MCF 10A (cell line): ENCODE results near the gene GRAMD4. TPM values are rescaled to one million over a fixed set of nuclear protein-coding genes. Genes with fewer than 3 reads are reported as not detected.

Experiments
- BruUV-seq: library from RNA; stranded (reverse); fragments of 400-500 nt; replicated peaks from 2 replicates; lab custom pipeline; 2021; lab: Mats Ljungman, UMichigan
- CTCF ChIA-PET: fragments of 300-600 bp; sonication (Branson Sonifier 250); formaldehyde crosslinking; extraction: SDS; loops from one replicate; lab custom pipeline; 2021; ENCODE audit warnings: antibody characterized with exemption, inconsistent platforms; lab: Yijun Ruan, JAX
- POLR2A ChIA-PET: fragments of 300-600, 350-650 bp; sonication (Branson Sonifier 250); formaldehyde crosslinking; extraction: SDS; loops from one replicate; lab custom pipeline; 2020; ENCODE audit warnings: antibody characterized with exemption, inconsistent platforms; lab: Yijun Ruan, JAX
- DNase-seq: peaks from one replicate; pipeline ENCODE4 v3.0.0-alpha.2; 2018; ENCODE audit not compliant: unreplicated experiment
- H3K27ac Mint-ChIP-seq: one replicate; pipeline ENCODE4 v1.8.0; 2022; ENCODE audit warnings: mild to moderate bottlenecking, low read depth, mixed read lengths; ENCODE audit not compliant: unreplicated experiment
- H3K27me3 Mint-ChIP-seq: one replicate; pipeline ENCODE4 v1.8.0; 2022; ENCODE audit warnings: mixed read lengths; ENCODE audit not compliant: insufficient read depth, unreplicated experiment
- H3K36me3 Mint-ChIP-seq: one replicate; pipeline ENCODE4 v1.8.0; 2022; ENCODE audit warnings: mild to moderate bottlenecking, moderate library complexity, mixed read lengths; ENCODE audit not compliant: insufficient read depth, unreplicated experiment
- H3K4me1 Mint-ChIP-seq: one replicate; pipeline ENCODE4 v1.8.0; 2022; ENCODE audit warnings: mixed read lengths; ENCODE audit not compliant: insufficient read depth, unreplicated experiment
- H3K4me3 Mint-ChIP-seq: one replicate; pipeline ENCODE4 v1.8.0; 2022; ENCODE audit warnings: mild to moderate bottlenecking, moderate library complexity, mixed read lengths; ENCODE audit not compliant: unreplicated experiment
- H3K9me3 Mint-ChIP-seq: one replicate; pipeline ENCODE4 v1.8.0; 2022; ENCODE audit warnings: mixed read lengths; ENCODE audit not compliant: unreplicated experiment
- intact Hi-C: fragments of 100-400 bp; cut with micrococcal nuclease; formaldehyde crosslinking; loops from 2 replicates; pipeline ENCODE4 v1.14.1; 2022
- total RNA-seq: library from RNA; stranded (reverse); gene quantifications from 2 replicates; pipeline ENCODE4 v1.2.3, GENCODE V29; 2022
- TF ChIP-seq, protein P1 (sequence below): fragments of 200-600 bp; IDR thresholded peaks from one replicate; pipeline ENCODE4 v1.8.0; 2022; ENCODE audit warnings: antibody characterized with exemption, mild to moderate bottlenecking; ENCODE audit not compliant: unreplicated experiment

GRAMD4 gene
- total RNA-seq, 1 experiment from 2014 or later: 15.6 TPM

- H3K4me3 Mint-ChIP-seq: peak overlapping the region; percentile 82
- H3K4me1 Mint-ChIP-seq: peaks cover 34% of the 10 kb centered on the region
- no peak for DNase-seq
- TF ChIP-seq, protein P1, sequence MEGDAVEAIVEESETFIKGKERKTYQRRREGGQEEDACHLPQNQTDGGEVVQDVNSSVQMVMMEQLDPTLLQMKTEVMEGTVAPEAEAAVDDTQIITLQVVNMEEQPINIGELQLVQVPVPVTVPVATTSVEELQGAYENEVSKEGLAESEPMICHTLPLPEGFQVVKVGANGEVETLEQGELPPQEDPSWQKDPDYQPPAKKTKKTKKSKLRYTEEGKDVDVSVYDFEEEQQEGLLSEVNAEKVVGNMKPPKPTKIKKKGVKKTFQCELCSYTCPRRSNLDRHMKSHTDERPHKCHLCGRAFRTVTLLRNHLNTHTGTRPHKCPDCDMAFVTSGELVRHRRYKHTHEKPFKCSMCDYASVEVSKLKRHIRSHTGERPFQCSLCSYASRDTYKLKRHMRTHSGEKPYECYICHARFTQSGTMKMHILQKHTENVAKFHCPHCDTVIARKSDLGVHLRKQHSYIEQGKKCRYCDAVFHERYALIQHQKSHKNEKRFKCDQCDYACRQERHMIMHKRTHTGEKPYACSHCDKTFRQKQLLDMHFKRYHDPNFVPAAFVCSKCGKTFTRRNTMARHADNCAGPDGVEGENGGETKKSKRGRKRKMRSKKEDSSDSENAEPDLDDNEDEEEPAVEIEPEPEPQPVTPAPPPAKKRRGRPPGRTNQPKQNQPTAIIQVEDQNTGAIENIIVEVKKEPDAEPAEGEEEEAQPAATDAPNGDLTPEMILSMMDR: no peak
- BruUV-seq: no TSS peak
- H3K27ac Mint-ChIP-seq: peak overlapping the region; percentile 81
- H3K9me3 Mint-ChIP-seq: no peaks in the 10 kb centered on the region
- intact Hi-C loops: no loop called here
- CTCF ChIA-PET: no interaction called here
- no peaks in the 10 kb centered on the region for H3K27me3 Mint-ChIP-seq
- POLR2A ChIA-PET: no interaction called here
- H3K36me3 Mint-ChIP-seq: no peaks in the 10 kb centered on the region
Observed at GRCh38 chr22:46578251-46578823, 41.8 kb upstream of the GRAMD4 start.

DNA sequence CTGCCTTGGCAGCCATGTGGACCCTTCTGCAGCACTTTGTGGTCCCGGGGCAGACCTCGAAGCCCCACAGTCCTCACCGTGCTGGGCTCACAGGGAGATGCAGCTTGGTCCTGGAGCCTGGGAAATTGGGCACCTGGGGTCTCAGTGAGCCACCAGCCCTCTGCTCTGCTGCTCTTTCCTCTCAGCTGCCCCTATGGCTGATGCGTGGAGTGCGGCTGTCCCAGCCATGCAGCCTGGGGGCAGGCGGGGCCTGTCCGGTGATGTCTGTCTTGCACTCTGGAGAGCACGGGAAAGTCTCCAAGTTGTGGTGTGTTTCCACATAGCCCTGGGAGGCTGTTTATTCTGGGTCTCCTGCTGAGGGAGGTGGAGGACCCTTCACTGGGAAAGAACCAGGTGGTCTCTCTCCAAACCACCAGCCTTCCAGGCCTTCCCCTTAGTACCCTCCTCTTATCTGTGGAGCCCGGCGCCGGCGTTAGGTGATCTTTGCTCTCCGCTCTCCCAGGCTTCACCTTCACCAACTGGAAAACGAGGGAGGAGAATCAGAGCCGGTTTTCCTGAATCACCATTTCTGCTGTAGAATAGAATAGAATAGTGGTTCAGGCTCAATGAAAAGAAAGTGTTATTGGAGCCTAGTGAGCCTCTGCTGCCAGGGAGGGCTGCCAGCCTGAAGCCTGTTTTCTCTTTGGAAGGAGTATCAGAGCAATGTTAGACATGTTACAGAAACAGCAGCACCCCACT is 41.2 kb upstream of the GRAMD4 start:
- Mint-ChIP-seq H3K9me3 (no peaks in the 10 kb centered on the region), H3K27me3 (no peaks in the 10 kb centered on the region), H3K27ac (no peak overlapping the region), H3K4me3 (peak overlapping the region; percentile 82), H3K4me1 (peaks cover 34% of the 10 kb centered on the region), H3K36me3 (no peaks in the 10 kb centered on the region)
- CTCF ChIA-PET: no interaction called here
- intact Hi-C loops: no loop called here
- TF ChIP-seq, protein P1: no peak
- BruUV-seq: no TSS peak
- DNase-seq: no peak
- POLR2A ChIA-PET: no interaction called here

DNA sequence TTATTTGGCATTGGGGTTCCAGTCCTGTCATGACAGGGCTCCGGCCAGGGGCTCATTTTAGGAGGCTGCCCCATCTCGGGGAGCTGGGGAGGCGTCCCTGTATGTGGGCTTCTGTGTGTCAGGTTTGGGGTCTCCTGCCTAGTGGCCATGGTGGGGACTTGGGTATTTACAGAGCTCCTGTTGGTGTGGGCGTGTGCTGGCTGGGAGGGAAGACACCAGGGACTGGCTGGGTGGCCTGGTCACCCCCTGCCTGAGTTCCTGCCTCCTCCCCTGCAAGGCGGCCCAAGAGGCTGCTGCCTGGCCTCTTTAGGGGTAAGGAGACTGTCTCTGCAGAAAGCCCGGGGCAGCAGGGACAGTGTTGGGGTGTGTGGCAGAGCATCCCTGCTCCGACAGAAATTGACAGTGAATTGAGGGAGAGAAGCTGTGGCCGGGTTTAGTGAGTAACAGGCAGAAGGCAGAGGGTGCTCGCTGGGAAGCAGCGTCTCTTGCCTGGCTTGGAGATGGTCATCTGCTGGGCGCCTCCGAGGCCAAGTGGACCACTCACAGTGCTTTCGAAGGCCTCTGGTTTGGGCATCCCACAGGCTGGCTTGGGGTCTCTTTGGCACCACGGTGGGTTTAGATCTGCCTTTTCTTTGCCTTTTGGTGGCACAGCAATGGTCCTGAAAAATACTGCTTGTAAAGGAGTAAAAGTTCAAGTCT is 40.3 kb upstream of the GRAMD4 start:
- Mint-ChIP-seq H3K36me3 (no peaks in the 10 kb centered on the region), H3K27ac (no peak overlapping the region), H3K27me3 (no peaks in the 10 kb centered on the region), H3K4me1 (peaks cover 32% of the 10 kb centered on the region), H3K9me3 (no peaks in the 10 kb centered on the region), H3K4me3 (no peak overlapping the region)
- BruUV-seq: no TSS peak
- ChIA-PET POLR2A (no interaction called here), CTCF (no interaction called here)
- TF ChIP-seq, protein P1: no peak
- intact Hi-C loops: no loop called here
- DNase-seq: no peak

DNA sequence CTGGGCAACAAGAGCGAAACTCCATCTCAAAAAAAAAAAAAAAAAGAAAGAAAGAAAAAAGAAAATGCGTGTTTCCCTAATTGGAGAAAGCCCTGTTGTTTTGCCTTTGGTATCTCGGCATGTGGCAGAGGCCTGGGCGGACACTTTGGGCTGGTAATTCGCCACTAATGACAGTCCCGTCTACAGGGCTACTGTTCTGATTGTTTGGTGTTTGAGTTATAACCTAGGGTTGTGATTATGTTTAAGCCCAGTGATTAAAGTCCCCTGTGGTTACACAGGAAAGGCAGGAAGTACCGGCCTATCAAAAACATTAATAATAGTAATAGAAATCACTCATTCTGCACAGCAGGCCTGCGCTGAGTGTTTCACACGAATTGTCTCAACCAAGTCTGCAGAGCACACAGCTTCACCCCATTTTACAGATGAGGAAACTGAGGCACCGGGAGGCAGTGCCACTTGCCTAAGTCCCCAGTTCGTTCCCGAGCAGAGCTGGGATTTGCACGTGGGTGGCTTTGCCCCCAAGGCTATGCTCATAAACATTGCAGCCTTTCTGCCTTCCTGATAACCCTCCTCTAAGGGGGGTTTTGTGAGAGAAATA is 39.1 kb upstream of the GRAMD4 start:
- Mint-ChIP-seq H3K27ac (no peak overlapping the region), H3K4me3 (no peak overlapping the region), H3K9me3 (no peaks in the 10 kb centered on the region), H3K36me3 (no peaks in the 10 kb centered on the region), H3K4me1 (peaks cover 21% of the 10 kb centered on the region), H3K27me3 (no peaks in the 10 kb centered on the region)
- CTCF ChIA-PET: no interaction called here
- no peak for DNase-seq
- TF ChIP-seq, protein P1: no peak
- BruUV-seq: no TSS peak
- POLR2A ChIA-PET: no interaction called here
- intact Hi-C loops: no loop called here
